Activated CD4-positive, alpha-beta T cell treated with anti-CD3 and anti-CD28 coated beads for 48 hours (primary cell): Measurements from ENCODE around the gene SGCA.

Experiments
- DNase-seq: peaks from one replicate; pipeline ENCODE4 v3.0.0-alpha.2; 2020

The SGCA gene

GRCh38 chr17:50149417-50150353 lies 16.1 kb upstream of the SGCA start:
- peak; percentile 68 for DNase-seq

- DNase-seq, result no peak
Observed at GRCh38 chr17:50150354-50151040, 15.3 kb upstream of the SGCA start, which contains the start of gene PPP1R9B. TSS of gene PPP1R9B (minus strand) at chr17:50150677. CDS start at chr17:50150513, 164 bp downstream.

DNA sequence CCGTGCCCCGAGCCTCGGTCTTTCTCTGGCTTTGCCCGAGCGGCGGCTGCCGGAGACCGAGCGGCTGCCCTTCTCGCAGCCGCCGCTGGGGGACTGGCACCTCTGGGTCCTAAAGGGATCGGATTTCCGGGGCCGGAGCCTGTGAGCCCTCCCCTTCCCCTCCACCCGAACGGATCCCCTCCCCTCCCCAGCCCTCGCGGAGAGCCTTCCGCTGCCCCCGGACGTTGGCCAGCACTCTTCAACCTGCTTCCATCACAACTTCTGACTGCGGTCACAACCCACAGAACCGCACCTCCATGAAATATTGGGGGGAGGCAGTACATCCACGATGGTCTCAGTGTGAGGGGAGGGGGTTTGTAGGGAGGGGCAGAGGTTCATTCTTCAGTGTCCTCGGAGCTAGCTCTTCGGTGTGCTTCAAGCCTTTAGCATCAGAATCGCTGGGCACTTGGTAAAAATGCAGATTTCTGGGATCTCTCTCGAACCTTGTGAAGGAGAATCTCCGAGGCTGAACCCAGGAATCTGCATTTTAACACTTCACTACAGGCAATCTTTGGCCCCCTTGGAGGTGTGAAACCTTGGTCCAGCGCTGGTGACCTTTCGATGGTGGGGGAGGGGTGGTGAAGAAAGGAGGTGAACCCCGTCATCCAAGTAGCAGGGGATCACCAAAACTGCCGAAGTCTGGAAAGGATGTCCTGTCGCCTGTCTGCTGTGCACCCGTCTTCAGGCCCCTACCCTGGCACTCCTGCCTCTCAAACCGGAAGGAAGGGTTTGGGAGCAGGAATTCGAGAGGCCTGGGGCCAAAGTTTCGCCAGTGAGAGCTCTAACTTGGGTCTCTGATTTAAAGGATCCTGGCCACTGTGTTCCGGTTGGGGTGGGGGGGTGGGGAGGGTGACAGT lies 14.5 kb upstream of the SGCA start:
- peak; percentile 92 for DNase-seq

DNA sequence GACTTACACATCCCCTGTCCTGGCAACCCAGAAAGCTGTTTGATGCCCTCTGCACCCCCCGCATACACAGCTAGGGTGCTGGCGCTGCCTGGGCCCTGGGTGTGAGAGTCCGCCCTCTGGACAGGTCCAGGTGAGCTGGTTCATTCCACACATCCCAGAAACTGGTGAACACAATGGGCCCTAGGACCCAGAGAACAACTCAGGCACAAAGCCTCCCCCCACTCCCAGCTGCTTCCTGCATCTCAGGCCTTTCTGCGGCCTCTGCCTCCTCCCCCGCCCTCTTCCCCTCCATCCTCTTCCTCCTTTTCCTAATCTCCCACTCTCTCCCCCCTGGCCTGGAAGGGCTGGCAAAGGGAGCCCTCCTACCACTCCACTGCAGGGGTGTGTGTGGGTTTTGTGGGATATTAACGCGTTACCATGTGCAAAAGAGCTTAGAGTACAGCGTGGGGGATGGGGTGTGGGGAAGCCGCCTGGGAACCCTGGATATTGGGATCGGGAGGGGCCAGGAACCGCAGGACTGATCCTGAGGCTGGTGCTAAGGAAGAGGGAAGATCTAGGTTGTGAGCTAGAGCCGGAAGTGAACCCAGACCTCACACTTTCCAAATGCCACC lies 13.8 kb upstream of the SGCA start:
- DNase-seq, result peak; percentile 68

DNA sequence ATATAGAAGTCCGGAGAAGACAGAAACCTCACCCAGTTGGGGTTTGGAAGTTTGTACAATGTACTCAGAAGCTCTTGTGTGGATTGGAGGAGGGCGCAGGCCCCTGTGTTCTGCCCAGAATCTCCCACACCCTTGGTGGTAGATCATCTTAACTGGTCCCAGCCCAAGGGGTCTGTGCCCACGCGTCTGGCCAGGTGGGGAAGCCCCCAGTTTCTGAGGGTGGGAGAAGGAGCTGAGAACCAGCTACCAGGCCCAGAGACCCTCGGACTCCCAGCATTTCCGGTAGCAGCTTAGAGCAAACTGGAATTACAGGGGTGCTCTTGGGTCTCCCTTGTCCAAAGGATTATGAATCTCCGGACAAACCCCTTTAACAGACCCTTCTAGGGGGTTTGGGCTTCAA lies 13.1 kb upstream of the SGCA start:
- DNase-seq, result no peak

DNA sequence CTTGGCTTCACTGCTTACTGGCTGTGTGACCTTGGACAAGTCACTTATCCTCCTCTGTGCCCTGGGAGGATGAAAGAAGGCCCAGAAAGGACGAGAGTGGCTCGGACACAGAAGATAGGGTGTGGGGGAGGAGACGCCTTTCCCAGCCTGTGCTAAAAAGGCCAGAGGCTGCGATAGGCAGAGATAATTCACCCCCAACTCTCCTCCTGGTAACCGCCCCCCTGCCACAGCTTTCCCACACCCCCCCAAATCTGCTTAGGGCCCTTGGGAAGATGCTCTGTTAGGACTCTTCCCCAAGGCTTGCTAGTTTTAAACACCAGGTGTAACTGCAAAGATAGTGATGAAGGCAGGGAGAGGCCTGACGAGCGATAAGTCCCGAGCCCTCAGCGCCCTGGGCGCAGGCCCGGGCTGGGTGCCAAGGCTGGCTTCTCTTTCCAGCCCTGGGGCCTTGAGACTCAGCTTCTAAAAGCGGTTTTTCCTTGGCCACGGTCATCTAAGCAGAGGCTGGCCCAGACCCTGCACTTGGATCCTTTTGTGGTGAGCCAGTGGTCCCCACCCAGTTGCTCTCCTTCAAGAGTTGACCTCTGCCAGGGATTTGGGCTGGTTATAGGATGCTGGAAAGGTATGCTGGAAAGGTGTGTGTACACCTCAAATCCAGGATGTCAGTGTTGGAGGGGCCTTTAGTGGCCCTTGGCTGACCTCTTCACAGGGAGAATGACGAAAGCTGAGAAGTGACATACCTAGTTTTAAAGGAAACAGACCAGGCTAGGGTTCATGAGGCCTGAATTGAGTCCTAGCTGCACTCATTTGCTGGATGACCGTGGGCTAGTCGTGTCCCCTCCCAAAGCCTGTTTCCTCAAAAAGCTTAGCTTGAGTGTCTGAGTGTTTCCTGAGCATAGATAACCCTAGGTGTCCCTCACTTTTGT lies 11.9 kb upstream of the SGCA start:
- no peak for DNase-seq

GRCh38 chr17:50154604-50155003 lies 11.2 kb upstream of the SGCA start:
- no peak for DNase-seq

- DNase-seq, result no peak
Observed at GRCh38 chr17:50155115-50155819, 10.5 kb upstream of the SGCA start.

DNA sequence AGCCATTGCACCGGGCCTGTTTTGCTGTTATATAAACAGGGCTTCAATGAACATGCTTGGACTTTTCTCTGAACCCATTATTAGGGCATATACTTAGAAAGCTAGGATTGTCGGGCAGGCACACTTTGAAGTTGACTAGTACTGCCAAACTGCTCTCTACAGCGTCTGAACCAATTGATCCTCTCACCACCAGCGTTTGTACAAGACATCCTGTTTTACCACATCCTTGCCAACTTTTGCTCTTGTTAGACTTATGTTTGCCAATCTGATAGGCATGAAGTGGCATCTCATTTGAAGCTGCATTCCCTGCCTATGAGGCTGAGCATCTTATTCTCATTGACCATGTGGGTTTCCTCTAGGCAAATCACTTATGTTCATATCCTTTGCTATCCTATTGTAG lies 7.9 kb upstream of the SGCA start:
- DNase-seq, result no peak

DNA sequence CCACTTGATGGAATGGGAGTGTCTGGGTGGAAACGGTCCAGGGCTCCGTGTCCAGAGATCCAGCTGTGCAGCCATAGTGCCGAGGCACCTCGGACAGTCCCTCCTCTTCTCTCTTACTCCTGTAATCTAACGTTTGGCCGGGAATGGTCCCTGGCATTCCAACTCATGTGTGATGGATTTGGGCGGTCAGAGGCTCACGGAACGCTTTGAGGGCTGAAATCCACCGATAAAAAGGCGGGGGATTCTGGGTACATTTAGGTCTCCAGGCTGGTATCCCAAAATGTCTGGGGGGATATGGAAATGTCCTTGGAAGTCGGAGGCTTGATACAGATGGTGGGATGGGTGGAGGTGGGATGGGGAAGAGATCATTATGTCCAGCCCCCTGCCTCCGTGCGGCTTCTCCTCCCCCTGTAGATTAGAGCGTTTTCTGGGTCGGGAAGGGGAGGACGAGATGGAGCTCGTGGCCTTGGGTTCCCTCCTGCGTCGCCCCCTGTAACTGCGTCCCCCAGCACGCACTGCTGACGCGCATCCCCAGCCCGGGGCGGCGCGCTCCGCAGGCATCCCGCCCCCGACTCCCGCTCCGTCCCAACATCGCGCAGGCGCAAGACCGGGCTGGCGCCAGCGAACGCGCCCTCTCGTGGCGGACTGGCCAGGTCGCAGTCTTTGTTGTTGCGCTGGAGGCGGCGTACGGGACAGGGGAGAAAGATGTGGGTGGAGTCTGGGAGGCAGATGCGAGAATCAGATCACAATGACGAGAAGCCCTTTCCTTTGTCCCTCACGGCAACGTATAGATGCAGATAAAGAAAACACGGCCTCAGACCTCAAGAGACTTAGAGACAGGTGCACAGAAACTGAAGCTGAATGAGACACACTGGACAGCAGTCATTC lies 4.5 kb upstream of the SGCA start:
- peak; percentile 97 for DNase-seq

- no peak for DNase-seq
Observed at GRCh38 chr17:50161911-50162288, 3.9 kb upstream of the SGCA start.

DNA sequence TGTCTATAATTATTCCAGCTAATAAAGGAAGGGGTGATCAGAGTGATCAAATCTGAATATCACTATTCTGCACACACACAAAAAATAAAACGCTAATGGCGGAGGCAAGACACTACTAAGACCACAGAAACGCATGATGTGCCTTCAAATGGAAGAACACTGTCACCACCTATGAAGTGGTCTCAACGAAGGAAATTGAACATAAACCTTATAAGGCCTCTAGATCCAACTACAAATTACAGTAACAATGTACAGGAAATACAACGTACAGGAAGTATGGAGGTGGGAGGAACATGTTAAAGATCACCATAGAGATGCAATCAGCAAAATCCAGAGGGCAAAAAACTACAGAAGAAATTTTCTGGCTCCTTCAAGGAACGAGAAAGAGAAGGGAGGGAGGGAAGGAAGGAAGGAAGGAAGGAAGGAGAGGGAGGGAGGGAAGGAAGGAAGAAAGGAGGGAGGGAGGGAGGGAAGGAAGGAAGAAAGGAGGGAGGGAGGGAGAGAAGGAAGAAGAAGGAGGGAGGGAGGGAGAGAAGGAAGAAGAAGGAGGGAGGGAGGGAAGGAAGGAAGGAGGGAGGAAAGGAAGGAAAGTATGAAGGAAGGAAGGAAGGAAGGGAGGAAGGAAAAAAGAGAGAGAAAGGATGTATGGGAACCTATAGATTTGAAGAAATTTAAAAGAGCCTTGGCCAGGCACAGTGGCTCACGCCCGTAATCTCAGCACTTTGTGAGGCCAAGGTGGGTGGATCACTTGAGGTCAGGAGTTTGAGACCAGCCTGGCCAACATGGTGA lies 3.1 kb upstream of the SGCA start:
- DNase-seq, result no peak

DNA sequence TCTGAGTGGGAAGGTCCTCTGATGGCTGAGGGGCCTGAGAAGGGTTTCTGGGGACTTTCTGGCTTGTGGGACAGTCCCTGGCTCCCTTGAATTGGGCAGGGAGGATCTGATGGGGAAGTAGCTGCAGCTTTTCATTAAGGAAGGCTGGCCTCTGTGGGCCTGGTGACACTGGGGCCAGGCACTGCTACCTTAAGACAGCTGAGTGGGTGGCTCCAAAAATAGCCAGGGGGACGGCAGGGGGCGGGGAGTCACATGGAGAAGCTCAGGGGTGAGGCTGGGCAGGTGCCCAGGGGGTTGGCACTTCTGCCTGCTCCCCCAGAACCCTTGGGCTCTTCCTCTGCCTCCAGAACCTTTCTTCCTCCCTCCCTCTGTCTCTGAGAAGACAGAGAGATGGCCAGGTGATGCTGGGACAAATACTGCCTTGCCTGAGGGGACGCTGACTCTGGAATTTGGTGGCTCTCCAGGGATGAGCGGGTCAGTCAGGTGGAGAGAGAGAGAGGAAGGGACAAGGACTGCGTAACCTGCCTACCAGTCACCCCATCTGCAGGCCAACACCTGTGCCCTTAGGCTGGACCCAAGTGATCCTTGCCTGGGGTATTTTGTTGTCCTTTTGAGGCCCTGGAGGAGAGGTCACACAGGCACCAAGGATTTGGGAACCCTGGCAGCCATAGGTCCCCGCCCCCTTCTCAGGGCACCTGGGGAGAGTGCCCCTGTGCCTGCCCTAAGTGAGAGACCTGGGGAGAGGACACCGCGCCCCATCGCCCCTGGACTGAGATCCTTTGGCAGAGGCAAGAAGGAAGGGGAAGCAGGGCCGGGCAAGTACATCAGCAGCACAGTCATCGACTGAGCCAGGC lies 1.7 kb upstream of the SGCA start:
- DNase-seq, result no peak

DNA sequence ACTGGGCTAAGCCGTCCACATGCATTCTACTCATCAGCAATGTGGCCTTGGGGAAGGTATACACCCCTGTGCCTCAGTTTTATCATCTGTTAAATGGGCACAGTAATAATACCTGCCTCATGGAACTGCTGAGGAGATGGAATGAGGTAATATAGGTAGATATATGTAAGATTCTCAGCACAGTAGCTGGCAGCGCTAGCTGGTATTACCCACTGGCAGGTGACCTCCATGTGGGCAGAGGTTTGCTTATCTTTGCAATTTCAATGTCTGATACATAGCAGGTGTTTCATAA lies 1.2 kb upstream of the SGCA start:
- no peak for DNase-seq

GRCh38 chr17:50165066-50165465 lies 739 bp upstream of the SGCA start:
- DNase-seq, result no peak

GRCh38 chr17:50165466-50165865 lies 339 bp upstream of the SGCA start:
- DNase-seq, result no peak

DNA sequence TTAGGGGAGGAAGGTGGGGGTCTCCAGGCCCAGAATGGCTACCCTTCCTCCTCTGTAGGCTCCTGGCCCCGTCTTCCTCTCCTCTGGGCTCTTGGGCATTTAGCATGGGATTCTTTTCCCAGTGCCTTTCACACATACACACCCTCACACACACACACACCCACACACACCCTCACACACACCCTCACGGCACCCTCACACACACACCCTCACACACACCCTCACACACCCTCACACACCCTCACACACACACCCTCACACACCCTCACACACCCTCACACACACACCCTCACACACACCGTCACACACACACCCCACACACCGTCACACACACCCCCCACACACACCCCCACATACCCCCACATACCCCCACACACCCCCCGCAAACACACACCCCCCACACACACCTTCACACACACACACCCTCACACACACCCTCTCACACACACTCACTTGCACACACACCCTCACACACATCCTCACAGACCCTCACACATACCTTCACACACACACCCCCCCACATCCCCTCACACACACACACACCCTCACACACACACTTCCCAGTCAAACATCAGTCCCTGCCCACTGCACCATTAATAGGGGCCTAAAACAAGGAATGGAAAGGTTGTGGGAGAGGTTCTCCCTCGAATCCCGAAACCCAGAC lies 845 bp downstream of the SGCA start:
- DNase-seq, result no peak

DNA sequence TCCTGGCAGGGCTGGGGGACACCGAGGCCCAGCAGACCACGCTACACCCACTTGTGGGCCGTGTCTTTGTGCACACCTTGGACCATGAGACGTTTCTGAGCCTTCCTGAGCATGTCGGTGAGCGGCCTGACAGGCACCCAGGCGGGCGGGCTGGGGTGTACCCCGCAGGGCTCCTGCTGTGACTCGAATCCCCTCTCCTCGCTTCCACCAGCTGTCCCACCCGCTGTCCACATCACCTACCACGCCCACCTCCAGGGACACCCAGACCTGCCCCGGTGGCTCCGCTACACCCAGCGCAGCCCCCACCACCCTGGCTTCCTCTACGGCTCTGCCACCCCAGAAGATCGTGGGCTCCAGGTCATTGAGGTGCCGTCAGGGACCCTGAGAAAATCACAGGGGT lies 1.6 kb downstream of the SGCA start:
- DNase-seq, result no peak
